Neural progenitor cell (in vitro differentiated cells): ENCODE results near the gene TBPL1. TPM values are rescaled to one million over a fixed set of nuclear protein-coding genes. Genes with fewer than 3 reads are reported as not detected.

Experiments used
- DNase-seq: peaks from one replicate; pipeline ENCODE4 v3.0.0-alpha.2; 2016; ENCODE audit warnings: low spot score
- H2AFZ ChIP-seq: fragments of 200-600 bp; sonication (generic); replicated peaks from 2 replicates; pipeline ENCODE4 v1.6.1; 2016; ENCODE audit warnings: antibody characterized with exemption
- H3F3A ChIP-seq: fragments of 200-600 bp; sonication (generic); 2 replicates; pipeline ENCODE4 v1.6.1; 2016; ENCODE audit warnings: antibody characterized with exemption, low read depth
- H3K27ac ChIP-seq: fragments of 200-600 bp; sonication (generic); 2 replicates; pipeline ENCODE4 v1.5.1; 2016; ENCODE audit warnings: mild to moderate bottlenecking
- H3K27me3 ChIP-seq: fragments of 200-600 bp; sonication (generic); 2 replicates; pipeline ENCODE4 v1.6.1; 2016; ENCODE audit warnings: mild to moderate bottlenecking, moderate library complexity
- H3K36me3 ChIP-seq: fragments of 200-600 bp; sonication (generic); 2 replicates; pipeline ENCODE4 v1.5.1; 2016
- H3K4me1 ChIP-seq: fragments of 200-600 bp; sonication (generic); 2 replicates; pipeline ENCODE4 v1.6.1; 2016; ENCODE audit warnings: mixed run types
- H3K4me2 ChIP-seq: fragments of 200-600 bp; sonication (generic); 2 replicates; pipeline ENCODE4 v1.6.1; 2016
- H3K4me3 ChIP-seq: fragments of 200-600 bp; sonication (generic); 2 replicates; pipeline ENCODE4 v1.5.1; 2016
- H3K79me2 ChIP-seq: fragments of 200-600 bp; sonication (generic); 2 replicates; pipeline ENCODE4 v1.6.1; 2016; ENCODE audit warnings: low read depth
- H3K9ac ChIP-seq: fragments of 200-600 bp; sonication (generic); 2 replicates; pipeline ENCODE4 v1.6.1; 2016
- H3K9me3 ChIP-seq: fragments of 200-600 bp; sonication (generic); 2 replicates; pipeline ENCODE4 v1.5.1; 2016; ENCODE audit warnings: low read depth
- H4K20me1 ChIP-seq: fragments of 200-600 bp; sonication (generic); 2 replicates; pipeline ENCODE4 v1.6.1; 2016; ENCODE audit warnings: low read depth
- H3K27ac Mint-ChIP-seq: 3 replicates; pipeline ENCODE4 v1.8.0; 2021; ENCODE audit warnings: mixed read lengths
- H3K27me3 Mint-ChIP-seq: 2 replicates; pipeline ENCODE4 v1.8.0; 2022; ENCODE audit warnings: low read depth, mild to moderate bottlenecking, inconsistent platforms, moderate library complexity, mixed read lengths; ENCODE audit not compliant: insufficient read depth
- H3K36me3 Mint-ChIP-seq: 3 replicates; pipeline ENCODE4 v1.8.0; 2021; ENCODE audit warnings: mixed read lengths
- H3K4me1 Mint-ChIP-seq: 3 replicates; pipeline ENCODE4 v1.8.0; 2021; ENCODE audit warnings: mixed read lengths
- H3K4me3 Mint-ChIP-seq: 3 replicates; pipeline ENCODE4 v1.8.0; 2021; ENCODE audit warnings: mild to moderate bottlenecking, moderate library complexity, mixed read lengths
- H3K9me3 Mint-ChIP-seq: 3 replicates; pipeline ENCODE4 v1.8.0; 2020; ENCODE audit warnings: mixed read lengths
- EZH2 ChIP-seq: fragments of 200-600 bp; sonication (generic); IDR thresholded peaks from 2 replicates; pipeline ENCODE4 v1.6.1; 2017; ENCODE audit warnings: antibody characterized with exemption, mild to moderate bottlenecking, moderate library complexity
- EZH2phosphoT487 ChIP-seq: fragments of 200-600 bp; sonication (generic); IDR thresholded peaks from 2 replicates; pipeline ENCODE4 v1.6.1; 2017; ENCODE audit warnings: antibody characterized with exemption
- total RNA-seq: library from RNA; depleted of rRNA; stranded (reverse); fragments of >200 nt; gene quantifications from 2 replicates; pipeline ENCODE4 v1.2.3, GENCODE V29; 2015; ENCODE audit warnings: low replicate concordance
- TF ChIP-seq, protein P1 (sequence below): fragments of 200-600 bp; sonication (generic); IDR thresholded peaks from 2 replicates; pipeline ENCODE4 v1.5.1; 2017; ENCODE audit warnings: antibody characterized with exemption, mild to moderate bottlenecking

TBPL1 gene
- total RNA-seq, 1 donor from 2014 or later, result 125 TPM

DNA sequence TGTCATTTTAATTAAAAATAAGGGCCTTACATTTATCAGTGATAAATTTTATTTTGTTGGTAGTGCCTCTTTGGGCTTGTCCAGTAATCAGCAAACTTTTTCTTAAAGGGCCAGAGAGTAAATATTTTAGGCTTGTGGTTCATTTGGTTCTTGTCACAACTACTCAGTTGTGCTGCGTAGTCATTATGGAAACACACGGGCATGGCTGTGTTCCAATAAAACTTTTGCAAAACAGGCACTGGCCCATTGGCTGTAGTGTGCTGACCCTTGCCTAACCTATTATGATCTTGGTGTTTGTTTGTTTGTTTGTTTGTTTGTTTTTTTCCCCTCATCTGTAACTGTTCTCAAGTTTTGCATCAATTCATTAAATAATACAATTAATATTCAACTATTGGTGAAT lies 19.4 kb downstream of the TBPL1 start:
- TF ChIP-seq, protein P1, sequence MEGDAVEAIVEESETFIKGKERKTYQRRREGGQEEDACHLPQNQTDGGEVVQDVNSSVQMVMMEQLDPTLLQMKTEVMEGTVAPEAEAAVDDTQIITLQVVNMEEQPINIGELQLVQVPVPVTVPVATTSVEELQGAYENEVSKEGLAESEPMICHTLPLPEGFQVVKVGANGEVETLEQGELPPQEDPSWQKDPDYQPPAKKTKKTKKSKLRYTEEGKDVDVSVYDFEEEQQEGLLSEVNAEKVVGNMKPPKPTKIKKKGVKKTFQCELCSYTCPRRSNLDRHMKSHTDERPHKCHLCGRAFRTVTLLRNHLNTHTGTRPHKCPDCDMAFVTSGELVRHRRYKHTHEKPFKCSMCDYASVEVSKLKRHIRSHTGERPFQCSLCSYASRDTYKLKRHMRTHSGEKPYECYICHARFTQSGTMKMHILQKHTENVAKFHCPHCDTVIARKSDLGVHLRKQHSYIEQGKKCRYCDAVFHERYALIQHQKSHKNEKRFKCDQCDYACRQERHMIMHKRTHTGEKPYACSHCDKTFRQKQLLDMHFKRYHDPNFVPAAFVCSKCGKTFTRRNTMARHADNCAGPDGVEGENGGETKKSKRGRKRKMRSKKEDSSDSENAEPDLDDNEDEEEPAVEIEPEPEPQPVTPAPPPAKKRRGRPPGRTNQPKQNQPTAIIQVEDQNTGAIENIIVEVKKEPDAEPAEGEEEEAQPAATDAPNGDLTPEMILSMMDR, result no peak
- TF ChIP-seq EZH2phosphoT487, result no peak
- TF ChIP-seq EZH2, result no peak
- no peak overlapping the region for H3K4me2 ChIP-seq
- no peaks in the 10 kb centered on the region for H3K36me3 ChIP-seq
- Mint-ChIP-seq H3K27me3 (no peaks in the 10 kb centered on the region), H3K4me1 (peaks cover 12% of the 10 kb centered on the region), H3K27ac (no peak overlapping the region), H3K4me3 (no peak overlapping the region), H3K36me3 (no peaks in the 10 kb centered on the region), H3K9me3 (no peaks in the 10 kb centered on the region)
- peaks cover 9% of the 10 kb centered on the region for H3F3A ChIP-seq
- H3K27ac ChIP-seq, result no peak overlapping the region
- no peaks in the 10 kb centered on the region for H3K27me3 ChIP-seq
- H3K79me2 ChIP-seq, result peaks cover 99% of the 10 kb centered on the region
- no peak overlapping the region for H3K9ac ChIP-seq
- H3K9me3 ChIP-seq, result no peaks in the 10 kb centered on the region
- H4K20me1 ChIP-seq, result peaks cover 4% of the 10 kb centered on the region
- no peak overlapping the region for H3K4me3 ChIP-seq
- peaks cover 8% of the 10 kb centered on the region for H3K4me1 ChIP-seq
- H2AFZ ChIP-seq, result no peak overlapping the region
- DNase-seq, result no peak

DNA sequence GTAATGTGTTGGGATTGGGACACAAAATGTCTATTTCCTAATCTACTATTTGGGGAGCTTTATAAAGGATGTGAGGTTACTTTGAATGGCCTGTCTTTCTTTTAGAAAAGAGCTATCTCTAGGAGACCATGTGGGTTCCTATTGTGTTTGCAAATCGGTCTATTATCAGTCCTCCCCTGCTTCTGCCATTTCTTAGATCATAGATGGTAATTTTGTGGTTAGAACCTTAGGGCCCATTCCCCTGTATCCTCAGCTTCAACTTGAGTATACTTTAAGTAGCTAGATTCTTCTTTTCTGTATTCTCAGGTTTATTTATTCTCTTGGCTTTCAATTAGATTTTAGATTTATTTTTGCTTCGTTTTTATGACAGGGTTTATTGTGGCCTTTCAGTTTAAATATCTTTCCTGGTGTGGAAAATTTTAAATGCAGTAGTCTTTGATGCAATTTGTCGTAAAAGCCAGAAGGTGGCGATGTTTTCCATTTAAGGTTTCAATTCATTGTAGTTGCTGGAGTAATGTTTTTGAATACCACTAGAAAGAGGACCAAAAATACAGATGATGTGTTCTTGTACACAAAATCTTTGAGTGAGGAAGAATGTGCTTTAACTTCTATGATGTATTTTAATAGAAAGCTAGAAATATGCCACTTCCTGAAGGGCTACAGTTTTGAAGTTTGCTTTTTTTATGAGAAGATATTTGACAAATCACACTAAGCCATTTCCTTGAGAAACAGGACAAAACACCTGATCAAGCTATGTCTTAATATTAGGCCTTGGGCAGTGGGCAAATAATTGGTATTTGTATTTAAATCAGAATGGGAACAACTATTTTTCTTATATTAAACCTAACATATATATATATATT lies 20.3 kb downstream of the TBPL1 start:
- H3K4me3 ChIP-seq, result no peak overlapping the region
- Mint-ChIP-seq H3K9me3 (no peaks in the 10 kb centered on the region), H3K4me1 (peaks cover 12% of the 10 kb centered on the region), H3K36me3 (no peaks in the 10 kb centered on the region), H3K27me3 (no peaks in the 10 kb centered on the region), H3K4me3 (no peak overlapping the region), H3K27ac (peak overlapping the region; percentile 11)
- H3K4me1 ChIP-seq, result peaks cover 8% of the 10 kb centered on the region
- H3K4me2 ChIP-seq, result no peak overlapping the region
- H3K27ac ChIP-seq, result no peak overlapping the region
- TF ChIP-seq, protein P1, result peak; percentile 86
- TF ChIP-seq EZH2, result no peak
- TF ChIP-seq EZH2phosphoT487, result no peak
- H2AFZ ChIP-seq, result no peak overlapping the region
- no peaks in the 10 kb centered on the region for H3K36me3 ChIP-seq
- peaks cover 9% of the 10 kb centered on the region for H3F3A ChIP-seq
- peaks cover 99% of the 10 kb centered on the region for H3K79me2 ChIP-seq
- no peaks in the 10 kb centered on the region for H3K9me3 ChIP-seq
- no peaks in the 10 kb centered on the region for H3K27me3 ChIP-seq
- DNase-seq, result peak; percentile 58
- no peak overlapping the region for H3K9ac ChIP-seq
- H4K20me1 ChIP-seq, result peaks cover under 1% of the 10 kb centered on the region

DNA sequence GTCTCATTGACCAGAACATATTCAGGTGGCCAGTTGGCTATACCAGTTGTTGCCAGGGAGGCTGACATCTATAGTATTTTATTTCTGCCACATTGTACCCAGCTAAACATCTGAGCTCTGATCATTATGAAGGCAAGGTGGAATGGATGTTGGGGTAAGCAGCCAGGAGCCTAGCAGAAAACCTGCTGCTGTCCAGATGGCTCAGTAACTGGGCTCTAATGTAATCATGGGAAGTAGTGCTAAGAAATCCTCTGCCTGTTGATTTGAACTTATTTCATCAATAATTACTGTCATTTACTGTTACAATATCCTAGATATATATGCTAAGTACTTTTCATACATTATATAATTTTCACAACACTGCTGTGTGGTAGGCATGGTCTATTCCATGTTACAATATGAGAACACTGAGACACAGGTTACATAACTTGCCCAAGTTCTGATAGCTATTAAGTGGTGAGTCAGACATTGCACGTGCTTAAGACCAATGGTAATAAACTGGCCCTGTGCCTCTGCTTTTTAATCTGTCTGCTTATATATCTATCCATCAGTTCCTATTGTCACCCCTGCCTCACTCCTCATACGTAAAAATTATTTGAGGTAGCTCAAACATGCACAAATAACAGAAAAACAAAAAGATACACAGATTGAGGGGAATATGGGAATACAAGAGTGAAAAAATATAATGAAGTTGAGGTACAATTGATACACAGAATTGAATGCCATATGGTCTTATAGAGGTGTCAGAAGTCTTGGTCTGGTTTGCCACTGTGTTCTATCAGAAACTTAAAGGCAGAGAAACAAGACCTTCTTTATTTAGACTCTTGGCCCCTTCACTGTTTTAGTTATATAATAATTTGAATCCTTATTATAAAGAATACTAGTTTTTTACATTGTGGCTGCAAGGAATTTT lies 25.2 kb downstream of the TBPL1 start:
- peaks cover 70% of the 10 kb centered on the region for H3K79me2 ChIP-seq
- H3K27ac Mint-ChIP-seq, result no peak overlapping the region
- peaks cover 12% of the 10 kb centered on the region for H3K36me3 Mint-ChIP-seq
- H3K4me1 Mint-ChIP-seq, result peaks cover 4% of the 10 kb centered on the region
- no peak overlapping the region for H3K4me3 Mint-ChIP-seq
- H3K4me1 ChIP-seq, result peaks cover 12% of the 10 kb centered on the region
- DNase-seq, result no peak
- TF ChIP-seq, protein P1, result no peak
- no peaks in the 10 kb centered on the region for H3K27me3 ChIP-seq
- peaks cover 17% of the 10 kb centered on the region for H3F3A ChIP-seq
- H3K9me3 ChIP-seq, result no peaks in the 10 kb centered on the region
- H3K27me3 Mint-ChIP-seq, result no peaks in the 10 kb centered on the region
- no peaks in the 10 kb centered on the region for H4K20me1 ChIP-seq
- no peaks in the 10 kb centered on the region for H3K9me3 Mint-ChIP-seq
- no peak overlapping the region for H3K4me2 ChIP-seq
- no peak overlapping the region for H2AFZ ChIP-seq
- no peak overlapping the region for H3K9ac ChIP-seq
- H3K4me3 ChIP-seq, result no peak overlapping the region
- H3K27ac ChIP-seq, result no peak overlapping the region
- H3K36me3 ChIP-seq, result peaks cover 13% of the 10 kb centered on the region
